ENCODE measurements around the gene BEAN1. TPM values are rescaled to one million over a fixed set of nuclear protein-coding genes. Genes with fewer than 3 reads are reported as not detected.

The BEAN1 gene
- total and polyA plus RNA-seq, 12 donors: 0.11 to 0.54 (median 0.18) TPM; not detected in 2

- Histone ChIP-seq H3K4me1 (replicated peaks in 1 of 2) (no peaks in the 10 kb centered on the region), H3K27me3 (no peaks in the 10 kb centered on the region), H3K36me3 (replicated peaks in 1 of 2) (no peaks in the 10 kb centered on the region), H3K27ac (no peak overlapping the region), H3K9me3 (replicated peaks in 1 of 3) (no peaks in the 10 kb centered on the region), H3K4me3 (no peak overlapping the region)
- intact Hi-C loops (cut with DNase I): no loop called here
- no peak for DNase-seq
- TF ChIP-seq POLR2A (IDR thresholded peaks at IDR 0.05) (no peak), CTCF (IDR thresholded peaks at IDR 0.05) (no peak)
- 70 to 85% (median 78%) methylated on average over 3 to 7 of the region's 7 CpGs for WGBS, 4 donors
Measured at GRCh38 chr16:66441586-66442375, 14.7 kb downstream of the BEAN1 start.

- H3K9me3 ChIP-seq (replicated peaks in 1 of 3): no peaks in the 10 kb centered on the region
- 71 to 81% (median 77%) methylated on average over 6 of the region's 6 CpGs for WGBS, 4 donors
- TF ChIP-seq CTCF (IDR thresholded peaks at IDR 0.05): no peak
- TF ChIP-seq POLR2A (IDR thresholded peaks at IDR 0.05): no peak
- no peak overlapping the region for H3K27ac ChIP-seq
- no peaks in the 10 kb centered on the region for H3K27me3 ChIP-seq
- intact Hi-C loops (cut with DNase I): no loop called here
- no peak overlapping the region for H3K4me3 ChIP-seq
- H3K4me1 ChIP-seq (replicated peaks in 1 of 2): no peaks in the 10 kb centered on the region
- H3K36me3 ChIP-seq (replicated peaks in 1 of 2): no peaks in the 10 kb centered on the region
- no peak for DNase-seq
Measured at GRCh38 chr16:66442502-66443268, 15.6 kb downstream of the BEAN1 start.

GRCh38 chr16:66443269-66443652 is 16.2 kb downstream of the BEAN1 start:
- intact Hi-C loops (cut with DNase I): no loop called here
- Histone ChIP-seq H3K27ac (no peak overlapping the region), H3K4me1 (replicated peaks in 1 of 2) (no peaks in the 10 kb centered on the region), H3K27me3 (no peaks in the 10 kb centered on the region), H3K9me3 (replicated peaks in 1 of 3) (no peaks in the 10 kb centered on the region), H3K4me3 (no peak overlapping the region), H3K36me3 (replicated peaks in 1 of 2) (no peaks in the 10 kb centered on the region)
- DNase-seq: no peak
- TF ChIP-seq CTCF (IDR thresholded peaks at IDR 0.05) (no peak), POLR2A (IDR thresholded peaks at IDR 0.05) (no peak)
- 89 to 93% (median 90%) methylated on average over 1 to 3 of the region's 3 CpGs for WGBS, 4 donors

- Histone ChIP-seq H3K27me3 (no peaks in the 10 kb centered on the region), H3K4me3 (no peak overlapping the region), H3K4me1 (replicated peaks in 1 of 2) (no peaks in the 10 kb centered on the region), H3K27ac (no peak overlapping the region), H3K36me3 (replicated peaks in 1 of 2) (no peaks in the 10 kb centered on the region), H3K9me3 (replicated peaks in 1 of 3) (no peaks in the 10 kb centered on the region)
- WGBS, 4 donors: 54 to 83% (median 73%) methylated on average over 3 of the region's 3 CpGs
- no peak for DNase-seq
- intact Hi-C loops (cut with DNase I): no loop called here
- TF ChIP-seq POLR2A (IDR thresholded peaks at IDR 0.05) (no peak), CTCF (IDR thresholded peaks at IDR 0.05) (no peak)
Measured at GRCh38 chr16:66444049-66444481, 17.0 kb downstream of the BEAN1 start.

Data from adrenal gland (tissue), 12 donors.